WTC11 (cell line): ENCODE results near the gene FBN2. TPM values are rescaled to one million over a fixed set of nuclear protein-coding genes. Genes with fewer than 3 reads are reported as not detected.

ENCODE experiments used
- ATAC-seq: fragments of 200-7000 bp; cut with Tn5 transposase; 2 replicates; pipeline ENCODE4 v1.10.0; 2021; ENCODE audit warnings: mild to moderate bottlenecking, moderate library complexity
- CTCF ChIA-PET: fragments of 300-600 bp; sonication (Branson Sonifier 250); formaldehyde crosslinking; loops from one replicate; lab custom pipeline; 2021; ENCODE audit warnings: antibody characterized with exemption; lab: Charles Lee
- POLR2A ChIA-PET: fragments of 350-600 bp; sonication (Branson Sonifier 250); formaldehyde crosslinking; loops from one replicate; lab custom pipeline; 2021; ENCODE audit warnings: antibody characterized with exemption; lab: Charles Lee
- DNase-seq: peaks from one replicate; pipeline ENCODE4 v3.0.0; 2021; ENCODE audit warnings: low spot score
- H3K27ac Mint-ChIP-seq: 2 replicates; pipeline ENCODE4 v1.8.0; 2021; ENCODE audit warnings: mixed read lengths
- H3K27me3 Mint-ChIP-seq: 2 replicates; pipeline ENCODE4 v1.8.0; 2021; ENCODE audit warnings: low read depth, mild to moderate bottlenecking, moderate library complexity, mixed read lengths
- H3K36me3 Mint-ChIP-seq: 2 replicates; pipeline ENCODE4 v1.8.0; 2021; ENCODE audit warnings: mixed read lengths
- H3K4me1 Mint-ChIP-seq: 2 replicates; pipeline ENCODE4 v1.8.0; 2022; ENCODE audit warnings: mixed read lengths
- H3K4me3 Mint-ChIP-seq: 2 replicates; pipeline ENCODE4 v1.8.0; 2021; ENCODE audit warnings: mild to moderate bottlenecking, moderate library complexity, mixed read lengths
- H3K9me3 Mint-ChIP-seq: 2 replicates; pipeline ENCODE4 v1.8.0; 2021; ENCODE audit warnings: mixed read lengths
- ATF3 ChIP-seq: sonication (generic); formaldehyde crosslinking; conservative IDR thresholded peaks from 2 replicates; pipeline ENCODE4 v1.8.1; 2022; ENCODE audit warnings: mild to moderate bottlenecking, missing genetic modification reagents
- ESRRA ChIP-seq: sonication (generic); formaldehyde crosslinking; IDR thresholded peaks from 2 replicates; pipeline ENCODE4 v1.8.1; 2022; ENCODE audit warnings: mild to moderate bottlenecking, missing genetic modification reagents, borderline replicate concordance
- FOXK1 ChIP-seq: sonication (generic); formaldehyde crosslinking; IDR thresholded peaks from 2 replicates; pipeline ENCODE4 v1.8.0; 2022; ENCODE audit warnings: mild to moderate bottlenecking, moderate library complexity, missing genetic modification reagents
- GABPB1 ChIP-seq: sonication (generic); formaldehyde crosslinking; IDR thresholded peaks from 2 replicates; pipeline ENCODE4 v1.8.1; 2023; ENCODE audit warnings: mild to moderate bottlenecking, missing genetic modification reagents
- IRF2 ChIP-seq: sonication (generic); formaldehyde crosslinking; IDR thresholded peaks from 2 replicates; pipeline ENCODE4 v1.8.0; 2022; ENCODE audit warnings: low read depth, missing genetic modification reagents, borderline replicate concordance
- JAZF1 ChIP-seq: fragments of 250-450 bp; sonication (Bioruptor Pico); IDR thresholded peaks from 2 replicates; pipeline ENCODE4 v1.9.0; 2021; ENCODE audit warnings: moderate library complexity, mild to moderate bottlenecking, inconsistent platforms
- RELA ChIP-seq: sonication (generic); formaldehyde crosslinking; IDR thresholded peaks from 2 replicates; pipeline ENCODE4 v1.8.1; 2022; ENCODE audit warnings: missing genetic modification reagents, mild to moderate bottlenecking, borderline replicate concordance
- SP1 ChIP-seq: sonication (generic); formaldehyde crosslinking; conservative IDR thresholded peaks from 2 replicates; pipeline ENCODE4 v1.8.1; 2022; ENCODE audit warnings: missing genetic modification reagents
- STAT6 ChIP-seq: sonication (generic); formaldehyde crosslinking; conservative IDR thresholded peaks from 2 replicates; pipeline ENCODE4 v1.8.1; 2023; ENCODE audit warnings: mild to moderate bottlenecking, low read depth, missing genetic modification reagents, moderate library complexity
- TEAD1 ChIP-seq: sonication (generic); formaldehyde crosslinking; IDR thresholded peaks from 2 replicates; pipeline ENCODE4 v1.8.0; 2022; ENCODE audit warnings: mild to moderate bottlenecking, missing genetic modification reagents
- TP53 ChIP-seq: sonication (generic); formaldehyde crosslinking; IDR thresholded peaks from 2 replicates; pipeline ENCODE4 v1.8.1; 2023; ENCODE audit warnings: mild to moderate bottlenecking, missing genetic modification reagents
- ZBTB43 ChIP-seq: sonication (generic); formaldehyde crosslinking; IDR thresholded peaks from 2 replicates; pipeline ENCODE4 v1.8.1; 2023; ENCODE audit warnings: mild to moderate bottlenecking, missing genetic modification reagents
- ZNF219 ChIP-seq: sonication (generic); formaldehyde crosslinking; IDR thresholded peaks from 2 replicates; pipeline ENCODE4 v1.8.0; 2023; ENCODE audit warnings: missing genetic modification reagents, mild to moderate bottlenecking, borderline replicate concordance
- ZNF232 ChIP-seq: sonication (generic); formaldehyde crosslinking; IDR thresholded peaks from 2 replicates; pipeline ENCODE4 v1.8.0; 2022; ENCODE audit warnings: mild to moderate bottlenecking, missing genetic modification reagents
- ZNF416 ChIP-seq: fragments of 250-450 bp; sonication (Bioruptor Pico); IDR thresholded peaks from 2 replicates; pipeline ENCODE4 v1.9.0; 2021; ENCODE audit warnings: mild to moderate bottlenecking, inconsistent platforms
- ZNF423 ChIP-seq: fragments of 250-450 bp; sonication (Bioruptor Pico); IDR thresholded peaks from 2 replicates; pipeline ENCODE4 v2.1.2; 2022; ENCODE audit warnings: mild to moderate bottlenecking, moderate library complexity
- ZNF512 ChIP-seq: sonication (generic); formaldehyde crosslinking; IDR thresholded peaks from 2 replicates; pipeline ENCODE4 v1.8.1; 2022; ENCODE audit warnings: missing genetic modification reagents, borderline replicate concordance
- ZNF671 ChIP-seq: fragments of 250-450 bp; sonication (Bioruptor Pico); IDR thresholded peaks from 2 replicates; pipeline ENCODE4 v1.8.0; 2021; ENCODE audit warnings: mild to moderate bottlenecking
- ZSCAN18 ChIP-seq: fragments of 250-450 bp; sonication (Bioruptor Pico); IDR thresholded peaks from 2 replicates; pipeline ENCODE4 v2.1.2; 2022; ENCODE audit warnings: mild to moderate bottlenecking, moderate library complexity
- total RNA-seq: library from RNA; stranded (reverse); gene quantifications from 3 replicates; pipeline ENCODE4 v1.2.3, GENCODE V29; 2021

FBN2 gene
- total RNA-seq, 1 experiment from 2014 or later, result 56.7 TPM

- H3K36me3 Mint-ChIP-seq, result peaks cover 42% of the 10 kb centered on the region
- no peak overlapping the region for H3K4me3 Mint-ChIP-seq
- POLR2A ChIA-PET, result no interaction called here
Measured at GRCh38 chr5:128335339-128335738, 202.7 kb downstream of the FBN2 start.

GRCh38 chr5:128334010-128334716 lies 203.9 kb downstream of the FBN2 start:
- TF ChIP-seq ZNF423 (CRISPR knock-in tag) (no peak), ZNF512 (CRISPR knock-in tag) (no peak), ZNF219 (CRISPR knock-in tag) (no peak), ZNF416 (CRISPR knock-in tag) (no peak), STAT6 (CRISPR knock-in tag) (no peak), TP53 (CRISPR knock-in tag) (no peak), FOXK1 (CRISPR knock-in tag) (no peak), ESRRA (CRISPR knock-in tag) (no peak), TEAD1 (no peak), ZBTB43 (no peak), IRF2 (CRISPR knock-in tag) (no peak)
- CTCF ChIA-PET, result no interaction called here
- Mint-ChIP-seq H3K27me3 (no peaks in the 10 kb centered on the region), H3K4me3 (no peak overlapping the region), H3K9me3 (peaks cover 6% of the 10 kb centered on the region; the same call in 1 of the 2 replicates), H3K4me1 (no peaks in the 10 kb centered on the region), H3K27ac (no peak overlapping the region), H3K36me3 (peaks cover 45% of the 10 kb centered on the region)
- POLR2A ChIA-PET, result no interaction called here
- no peak for DNase-seq
- ATAC-seq, result no peak

More at GRCh38 chr5:128335339-128335738, 202.7 kb downstream of the FBN2 start:
- H3K27ac Mint-ChIP-seq, result no peak overlapping the region
- TF ChIP-seq ZSCAN18 (CRISPR knock-in tag) (no peak), SP1 (CRISPR knock-in tag) (no peak), GABPB1 (CRISPR knock-in tag) (no peak), ZNF671 (CRISPR knock-in tag) (no peak), JAZF1 (CRISPR knock-in tag) (no peak), RELA (no peak), ATF3 (CRISPR knock-in tag) (no peak), ZNF232 (no peak)
- DNase-seq (no peak), ATAC-seq (no peak)
- H3K9me3 Mint-ChIP-seq, result peaks cover 6% of the 10 kb centered on the region; the same call in 1 of the 2 replicates
- H3K27me3 Mint-ChIP-seq, result no peaks in the 10 kb centered on the region
- CTCF ChIA-PET, result no interaction called here
- no peaks in the 10 kb centered on the region for H3K4me1 Mint-ChIP-seq
